ENCODE results near the gene LRRC23. TPM values are rescaled to one million over a fixed set of nuclear protein-coding genes. Genes with fewer than 3 reads are reported as not detected.

LRRC23 gene
- total RNA-seq, 1 experiment from 2014 or later, result 5.1 TPM

GRCh38 chr12:6914947-6915788, 10.5 kb downstream of the LRRC23 start:
- Histone ChIP-seq H3F3A (ENCODE audit: low read length, unreplicated experiment) (no peaks in the 10 kb centered on the region), H3K4me3 (ENCODE audit: low read length) (peak overlapping the region; percentile 75), H4K20me1 (ENCODE audit: low read length) (no peaks in the 10 kb centered on the region), H3K9ac (ENCODE audit: low read length) (peak overlapping the region; percentile 55), H3K79me2 (ENCODE audit: low read length) (peaks cover 15% of the 10 kb centered on the region), H3K27me3 (ENCODE audit: low read length) (no peaks in the 10 kb centered on the region), H3K9me3 (ENCODE audit: low read length) (no peaks in the 10 kb centered on the region), H3K4me1 (ENCODE audit: insufficient read depth, low read length) (0 out of 2 replicates have a peak, but pooled peaks cover 4% of the 10 kb centered on the region), H3K9me2 (replicated peaks; ENCODE audit: low read length) (no peaks in the 10 kb centered on the region), H3K27ac (ENCODE audit: low read length) (no peak overlapping the region), H3K4me2 (ENCODE audit: low read length) (peak overlapping the region; percentile 95), H3K36me3 (ENCODE audit: low read depth, low read length) (no peaks in the 10 kb centered on the region), H2AFZ (ENCODE audit: low read length) (peak overlapping the region; percentile 84)
- ChIA-PET POLR2A (ENCODE audit: unreplicated experiment) (interaction anchor here (0.7 kb wide), 1 partner anchor 29 kb away, joined by 4 read pairs; the partner anchor contains the start of gene C12orf57), CTCF (no interaction called here)
- intact Hi-C loops (cut with micrococcal nuclease), result no loop called here
- DNase-seq (no peak), ATAC-seq (peak; percentile 3; the same call in 1 of the 2 replicates)
- TSS peak; percentile 34 for BruUV-seq (replicated peaks)
- TF ChIP-seq CTCF (conservative IDR thresholded peaks at IDR 0.05; ENCODE audit: low read depth, low read length), result no peak
- TF ChIP-seq EZH2 (IDR thresholded peaks at IDR 0.05; ENCODE audit: low read length, unreplicated experiment), result no peak
- no peak for TF ChIP-seq EZH2phosphoT487 (IDR thresholded peaks at IDR 0.05; ENCODE audit: borderline replicate concordance, low read length)

- H3K9me2 ChIP-seq (replicated peaks; ENCODE audit: low read length), result no peaks in the 10 kb centered on the region
- no peak overlapping the region for H2AFZ ChIP-seq (ENCODE audit: low read length)
- H3K27ac ChIP-seq (ENCODE audit: low read length), result no peak overlapping the region
- H3K4me2 ChIP-seq (ENCODE audit: low read length), result peak overlapping the region; percentile 95
- no peak for DNase-seq
- no peaks in the 10 kb centered on the region for H4K20me1 ChIP-seq (ENCODE audit: low read length)
- no peak for TF ChIP-seq CTCF (conservative IDR thresholded peaks at IDR 0.05; ENCODE audit: low read depth, low read length)
- TF ChIP-seq EZH2phosphoT487 (IDR thresholded peaks at IDR 0.05; ENCODE audit: borderline replicate concordance, low read length), result no peak
- TF ChIP-seq EZH2 (IDR thresholded peaks at IDR 0.05; ENCODE audit: low read length, unreplicated experiment), result no peak
- peaks cover 15% of the 10 kb centered on the region for H3K79me2 ChIP-seq (ENCODE audit: low read length)
- CTCF ChIA-PET, result no interaction called here
- POLR2A ChIA-PET (ENCODE audit: unreplicated experiment), result no interaction called here
- intact Hi-C loops (cut with micrococcal nuclease), result no loop called here
- H3F3A ChIP-seq (ENCODE audit: low read length, unreplicated experiment), result no peaks in the 10 kb centered on the region
- H3K9ac ChIP-seq (ENCODE audit: low read length), result no peak overlapping the region
- no peaks in the 10 kb centered on the region for H3K36me3 ChIP-seq (ENCODE audit: low read depth, low read length)
- BruUV-seq (replicated peaks), result no TSS peak
- H3K4me3 ChIP-seq (ENCODE audit: low read length), result peak overlapping the region; percentile 75; the same call in 1 of the 2 replicates
- no peaks in the 10 kb centered on the region for H3K9me3 ChIP-seq (ENCODE audit: low read length)
- no peaks in the 10 kb centered on the region for H3K27me3 ChIP-seq (ENCODE audit: low read length)
- ATAC-seq, result no peak
- H3K4me1 ChIP-seq (ENCODE audit: insufficient read depth, low read length), result 0 out of 2 replicates have a peak, but pooled peaks cover 4% of the 10 kb centered on the region
Measured at GRCh38 chr12:6915789-6916285, 11.2 kb downstream of the LRRC23 start.

All from PC-3 (cell line).